Right atrium auricular region (tissue), 2 donors: ENCODE measurements around the gene PMEPA1. TPM values are rescaled to one million over a fixed set of nuclear protein-coding genes. Genes with fewer than 3 reads are reported as not detected.
A peak's percentile ranks its signal among the peaks of the same experiment; 100 is the strongest.

Experiments
- DNase-seq: peaks from one replicate; pipeline ENCODE4 v3.0.0-alpha.2; 2019; ENCODE audit warnings: low spot score
- H3K27ac ChIP-seq, 2 donors: fragments of 200-600 bp; sonication (generic); 1 replicate in 1 of 2; 2 replicates in 1 of 2; pipeline ENCODE4 v1.5.1; 2016 to 2019
- H3K27me3 ChIP-seq, 2 donors: fragments of 200-600 bp; sonication (generic); one replicate each; pipeline versions ENCODE4 v1.5.1 to v1.6.0; 2017 to 2019
- H3K36me3 ChIP-seq: fragments of 200-600 bp; sonication (generic); one replicate; pipeline ENCODE4 v1.5.1; 2016
- H3K4me1 ChIP-seq, 2 donors: fragments of 200-600 bp; sonication (generic); one replicate each; pipeline versions ENCODE4 v1.5.1 to v1.6.0; 2017 to 2019
- H3K4me3 ChIP-seq, 2 donors: fragments of 200-600 bp; sonication (generic); 1 replicate in 1 of 2; 2 replicates in 1 of 2; pipeline ENCODE4 v1.5.1; 2017 to 2019; ENCODE audit warnings: mild to moderate bottlenecking in 1 of 2, moderate library complexity in 1 of 2
- H3K9me3 ChIP-seq, 2 donors: fragments of 200-600 bp; sonication (generic); one replicate each; pipeline ENCODE4 v1.5.1; 2019
- CTCF ChIP-seq, 2 donors: fragments of 200-600 bp; sonication (generic); IDR thresholded peaks; one replicate each; pipeline ENCODE4 v1.5.1; 2019; ENCODE audit warnings: antibody characterized with exemption in 2 of 2
- total RNA-seq, 2 donors: library from RNA; depleted of rRNA; stranded (reverse); fragments of >200 nt; gene quantifications; one replicate each; pipeline ENCODE4 v1.1.0, GENCODE V29; 2016

Gene PMEPA1
- total RNA-seq, 2 donors from 2014 or later: 12.5 to 16.7 TPM

- H3K36me3 ChIP-seq: peaks cover 19% of the 10 kb centered on the region
- no peaks in the 10 kb centered on the region for H3K27me3 ChIP-seq
- no peak overlapping the region for H3K27ac ChIP-seq
- no peak overlapping the region for H3K4me3 ChIP-seq
- peaks cover 0 to 4% of the 10 kb centered on the region in 2 donors for H3K4me1 ChIP-seq
- peaks cover 0 to under 1% of the 10 kb centered on the region in 2 donors for H3K9me3 ChIP-seq
- DNase-seq: peak; percentile 48
- no peak for TF ChIP-seq CTCF (IDR thresholded peaks at IDR 0.05)
Observed at GRCh38 chr20:57649617-57650015, 60.2 kb downstream of the PMEPA1 start.

GRCh38 chr20:57648878-57649616 is 60.8 kb downstream of the PMEPA1 start:
- no peaks in the 10 kb centered on the region for H3K27me3 ChIP-seq
- H3K36me3 ChIP-seq: peaks cover 19% of the 10 kb centered on the region
- H3K9me3 ChIP-seq: peaks cover 0 to 6% of the 10 kb centered on the region in 2 donors
- TF ChIP-seq CTCF (IDR thresholded peaks at IDR 0.05): no peak
- no peak overlapping the region for H3K4me3 ChIP-seq
- DNase-seq: peak; percentile 42
- no peak overlapping the region for H3K27ac ChIP-seq
- H3K4me1 ChIP-seq: no peaks in the 10 kb centered on the region

- DNase-seq: no peak
- H3K27ac ChIP-seq: no peak overlapping the region
- no peak overlapping the region for H3K4me3 ChIP-seq
- H3K36me3 ChIP-seq: peaks cover 13% of the 10 kb centered on the region
- H3K9me3 ChIP-seq: peaks cover 0 to 15% of the 10 kb centered on the region in 2 donors
- H3K27me3 ChIP-seq: no peaks in the 10 kb centered on the region
- no peak for TF ChIP-seq CTCF (IDR thresholded peaks at IDR 0.05)
- no peaks in the 10 kb centered on the region for H3K4me1 ChIP-seq
Observed at GRCh38 chr20:57647933-57648785, 61.7 kb downstream of the PMEPA1 start.

- H3K27ac ChIP-seq: no peak overlapping the region
- H3K9me3 ChIP-seq: peaks cover 0 to 15% of the 10 kb centered on the region in 2 donors
- DNase-seq: peak; percentile 38
- TF ChIP-seq CTCF (IDR thresholded peaks at IDR 0.05): no peak
- peaks cover 6% of the 10 kb centered on the region for H3K36me3 ChIP-seq
- no peak overlapping the region for H3K4me3 ChIP-seq
- no peaks in the 10 kb centered on the region for H3K27me3 ChIP-seq
- H3K4me1 ChIP-seq: no peaks in the 10 kb centered on the region
Observed at GRCh38 chr20:57647006-57647932, 62.5 kb downstream of the PMEPA1 start.

- H3K4me3 ChIP-seq: no peak overlapping the region
- no peaks in the 10 kb centered on the region for H3K4me1 ChIP-seq
- peaks cover 3 to 19% of the 10 kb centered on the region in 2 donors for H3K9me3 ChIP-seq
- no peak for DNase-seq
- no peaks in the 10 kb centered on the region for H3K36me3 ChIP-seq
- TF ChIP-seq CTCF (IDR thresholded peaks at IDR 0.05): no peak
- no peaks in the 10 kb centered on the region for H3K27me3 ChIP-seq
- H3K27ac ChIP-seq: no peak overlapping the region
Observed at GRCh38 chr20:57638895-57639236, 70.9 kb downstream of the PMEPA1 start.
